ENCODE data around the gene MORN1.

The MORN1 gene

GRCh38 chr1:2294725-2295078, 96.7 kb downstream of the MORN1 start:
- DNase-seq (ENCODE audit: insufficient read length, low spot score) (no peak), FAIRE-seq (no peak)
- no peak for TF ChIP-seq CTCF (IDR thresholded peaks at IDR 0.05; ENCODE audit: insufficient read depth, missing control alignments)

GRCh38 chr1:2294033-2294724, 97.2 kb downstream of the MORN1 start:
- DNase-seq (ENCODE audit: insufficient read length, low spot score) = no peak
- no peak for TF ChIP-seq CTCF (IDR thresholded peaks at IDR 0.05; ENCODE audit: insufficient read depth, missing control alignments)
- FAIRE-seq = no peak

GRCh38 chr1:2292725-2293450, 98.5 kb downstream of the MORN1 start:
- FAIRE-seq = no peak
- no peak for TF ChIP-seq CTCF (IDR thresholded peaks at IDR 0.05; ENCODE audit: insufficient read depth, missing control alignments)
- DNase-seq (ENCODE audit: insufficient read length, low spot score) = no peak

GRCh38 chr1:2291577-2291976, 99.8 kb downstream of the MORN1 start:
- no peak for DNase-seq (ENCODE audit: insufficient read length, low spot score)
- no peak for TF ChIP-seq CTCF (IDR thresholded peaks at IDR 0.05; ENCODE audit: insufficient read depth, missing control alignments)
- FAIRE-seq = no peak

- no peak for DNase-seq (ENCODE audit: insufficient read length, low spot score)
- TF ChIP-seq CTCF (IDR thresholded peaks at IDR 0.05; ENCODE audit: insufficient read depth, missing control alignments) = no peak
- FAIRE-seq = no peak
These were observed 100.5 kb downstream of the MORN1 start for GRCh38 chr1:2290595-2291510.

- no peak for FAIRE-seq
- no peak for DNase-seq (ENCODE audit: insufficient read length, low spot score)
These were observed 101.2 kb downstream of the MORN1 start for GRCh38 chr1:2290171-2290578.

More at GRCh38 chr1:2290171-2290578, 101.2 kb downstream of the MORN1 start:
- no peak for TF ChIP-seq CTCF (IDR thresholded peaks at IDR 0.05; ENCODE audit: insufficient read depth, missing control alignments)

Measured in D721Med (cell line).